Activated naive CD4-positive, alpha-beta T cell treated with anti-CD3 and anti-CD28 coated beads, Interleukin-2, amount 50 U/mL, for 16 hours (primary cell): Measurements from ENCODE around the gene TPX2.

Source experiments
- DNase-seq: peaks from one replicate; pipeline ENCODE4 v3.0.0-alpha.2; 2020

Gene TPX2

GRCh38 chr20:31835977-31836852 is 97.1 kb downstream of the TPX2 start:
- DNase-seq, result no peak

GRCh38 chr20:31836853-31837608 is 97.9 kb downstream of the TPX2 start:
- DNase-seq, result no peak

- no peak for DNase-seq
These were observed 98.9 kb downstream of the TPX2 start for GRCh38 chr20:31837896-31838397.

- DNase-seq, result no peak
These were observed 99.7 kb downstream of the TPX2 start for GRCh38 chr20:31838646-31839292.

GRCh38 chr20:31839782-31840487 is 100.8 kb downstream of the TPX2 start:
- no peak for DNase-seq

GRCh38 chr20:31840906-31841816 is 102.1 kb downstream of the TPX2 start:
- DNase-seq, result no peak

GRCh38 chr20:31841928-31842327 is 102.8 kb downstream of the TPX2 start:
- DNase-seq, result no peak

GRCh38 chr20:31842471-31843157 is 103.5 kb downstream of the TPX2 start:
- no peak for DNase-seq

- DNase-seq, result no peak
These were observed 104.2 kb downstream of the TPX2 start for GRCh38 chr20:31843288-31843687.

GRCh38 chr20:31843881-31844280 is 104.8 kb downstream of the TPX2 start:
- no peak for DNase-seq

- no peak for DNase-seq
These were observed 105.7 kb downstream of the TPX2 start for GRCh38 chr20:31844737-31845299.

GRCh38 chr20:31845300-31845863 is 106.3 kb downstream of the TPX2 start, which contains the start of gene FOXS1:
Gene FOXS1, minus strand, starts transcription at chr20:31845604. Its CDS starts 62 bp downstream, at chr20:31845542.
- no peak for DNase-seq

GRCh38 chr20:31846793-31847138 is 107.7 kb downstream of the TPX2 start:
- DNase-seq, result no peak

- DNase-seq, result no peak
These were observed 109.3 kb downstream of the TPX2 start for GRCh38 chr20:31848088-31848999.

GRCh38 chr20:31849306-31849930 is 110.3 kb downstream of the TPX2 start:
- no peak for DNase-seq
